AG04450 (cell line): Measurements from ENCODE around the gene AK2. TPM values are rescaled to one million over a fixed set of nuclear protein-coding genes. Genes with fewer than 3 reads are reported as not detected.
A peak's percentile ranks its signal among the peaks of the same experiment; 100 is the strongest.

ENCODE experiments used
- CTCF ChIA-PET: fragments of 300-600, 350-600 bp; formaldehyde crosslinking; extraction: SDS; loops from one replicate; lab custom pipeline; 2022; ENCODE audit warnings: antibody characterized with exemption, inconsistent platforms; lab: Charles Lee
- POLR2A ChIA-PET: fragments of 350-600 bp; formaldehyde crosslinking; extraction: SDS; loops from one replicate; lab custom pipeline; 2021; ENCODE audit warnings: antibody characterized with exemption, inconsistent platforms; lab: Yijun Ruan, JAX
- DNase-seq: peaks from one replicate; pipeline ENCODE4 v3.0.0-alpha.2; 2011; ENCODE audit warnings: low read depth, low spot score
- H3K27ac ChIP-seq: one replicate; pipeline ENCODE4 v1.5.1; 2012; ENCODE audit warnings: low read depth, low read length, control low read depth
- H3K27me3 ChIP-seq: one replicate; pipeline ENCODE4 v1.6.0; 2012; ENCODE audit warnings: low read length; ENCODE audit not compliant: control insufficient read depth, insufficient read depth
- H3K4me3 ChIP-seq: 2 replicates; pipeline ENCODE4 v1.5.1; 2011; ENCODE audit warnings: mild to moderate bottlenecking, low read depth, low read length, control low read depth
- H3K9me3 ChIP-seq: 2 replicates; pipeline ENCODE4 v1.5.1; 2012; ENCODE audit warnings: low read length; ENCODE audit not compliant: control insufficient read depth, insufficient read depth
- CTCF ChIP-seq: IDR thresholded peaks from 2 replicates; pipeline ENCODE4 v1.5.1; 2011; ENCODE audit warnings: low read depth, low read length, control low read depth, inconsistent platforms
- polyA plus RNA-seq: library from polyadenylated mRNA; depleted of rRNA; stranded (reverse); fragments of >200 nt; gene quantifications from 2 replicates; pipeline ENCODE4 v1.2.3, GENCODE V29; 2011

The AK2 gene
- polyA plus RNA-seq, 1 experiment: 129 TPM

GRCh38 chr1:32966900-32967299 is 69.8 kb downstream of the AK2 start:
- CTCF ChIA-PET: no interaction called here
- DNase-seq: no peak
- no peak for TF ChIP-seq CTCF

GRCh38 chr1:32965251-32965747 is 71.4 kb downstream of the AK2 start:
- POLR2A ChIA-PET: interaction anchor here (0.6 to 2.3 kb wide), 9 partner anchors 11 to 65 kb away, joined by 3 to 11 read pairs (median 5); no protein-coding TSS in a partner anchor
- H3K27ac ChIP-seq: no peak overlapping the region
- H3K27me3 ChIP-seq: no peaks in the 10 kb centered on the region
- no peak for DNase-seq
- no peak for TF ChIP-seq CTCF
- peak overlapping the region; percentile 84 for H3K4me3 ChIP-seq
- CTCF ChIA-PET: interaction anchor here (0.7 to 1.9 kb wide), 3 partner anchors 32 to 42 kb away, joined by 3 to 10 read pairs (median 3); no protein-coding TSS in a partner anchor
- no peaks in the 10 kb centered on the region for H3K9me3 ChIP-seq

More at GRCh38 chr1:32966900-32967299, 69.8 kb downstream of the AK2 start:
- Histone ChIP-seq H3K27ac (no peak overlapping the region), H3K4me3 (no peak overlapping the region), H3K27me3 (no peaks in the 10 kb centered on the region), H3K9me3 (no peaks in the 10 kb centered on the region)
- POLR2A ChIA-PET: no interaction called here

DNA sequence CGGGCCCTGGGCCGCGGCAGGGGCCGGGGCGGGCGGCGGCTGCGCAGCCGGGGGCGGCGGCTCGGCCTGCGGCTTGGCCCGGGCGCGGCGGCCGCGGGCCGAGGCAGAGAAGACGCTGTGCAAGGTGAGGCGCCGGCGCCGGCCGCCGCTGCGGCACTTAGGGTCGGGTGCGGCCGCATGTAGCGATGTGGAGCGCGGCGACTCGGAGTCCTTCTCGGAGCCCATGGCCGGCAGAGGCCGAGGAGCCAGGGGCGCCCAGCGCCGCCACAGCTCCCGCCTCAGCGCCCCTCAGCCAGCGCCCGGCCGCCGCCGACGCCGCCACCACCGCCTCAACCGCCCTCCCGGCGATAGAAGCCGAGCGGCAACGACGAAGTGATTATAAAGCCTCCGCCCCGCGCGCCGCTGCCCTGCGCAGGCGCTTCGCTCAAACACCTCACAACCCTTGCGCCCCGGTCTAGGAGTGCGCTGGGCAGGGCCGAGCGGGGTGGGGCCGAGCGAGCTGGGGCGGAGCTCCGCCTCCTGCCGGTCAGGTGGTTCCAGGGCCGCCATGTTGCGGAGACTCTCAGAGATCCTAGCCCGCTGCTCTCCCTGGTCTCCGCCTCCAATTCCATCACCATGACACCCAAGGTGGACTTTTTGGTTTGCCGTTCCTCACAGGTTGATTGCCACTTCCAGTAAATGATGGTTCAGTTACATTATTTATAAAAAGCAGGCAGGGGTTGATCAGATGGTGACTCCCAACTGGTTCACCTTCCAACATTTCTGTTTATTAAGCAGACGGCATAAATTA is 72.0 kb downstream of the AK2 start, which contains the start of gene RNF19B:
Gene RNF19B (minus strand): TSS at position 349 of the 790 bp plus-strand sequence. CDS start 124 bp downstream, at position 225.
- POLR2A ChIA-PET: interaction anchor here (0.6 to 2.3 kb wide), 13 partner anchors 10 to 122 kb away, joined by 3 to 11 read pairs (median 5); no protein-coding TSS in a partner anchor
- Histone ChIP-seq H3K27me3 (no peaks in the 10 kb centered on the region), H3K9me3 (no peaks in the 10 kb centered on the region), H3K27ac (peak within 1 kb of the TSS; percentile 25), H3K4me3 (peak within 1 kb of the TSS; percentile 84)
- CTCF ChIA-PET: interaction anchor here (0.7 to 1.9 kb wide), 3 partner anchors 32 to 43 kb away, joined by 3 to 10 read pairs (median 3); no protein-coding TSS in a partner anchor
- TF ChIP-seq CTCF: no peak
- DNase-seq: peak; percentile 71

DNA sequence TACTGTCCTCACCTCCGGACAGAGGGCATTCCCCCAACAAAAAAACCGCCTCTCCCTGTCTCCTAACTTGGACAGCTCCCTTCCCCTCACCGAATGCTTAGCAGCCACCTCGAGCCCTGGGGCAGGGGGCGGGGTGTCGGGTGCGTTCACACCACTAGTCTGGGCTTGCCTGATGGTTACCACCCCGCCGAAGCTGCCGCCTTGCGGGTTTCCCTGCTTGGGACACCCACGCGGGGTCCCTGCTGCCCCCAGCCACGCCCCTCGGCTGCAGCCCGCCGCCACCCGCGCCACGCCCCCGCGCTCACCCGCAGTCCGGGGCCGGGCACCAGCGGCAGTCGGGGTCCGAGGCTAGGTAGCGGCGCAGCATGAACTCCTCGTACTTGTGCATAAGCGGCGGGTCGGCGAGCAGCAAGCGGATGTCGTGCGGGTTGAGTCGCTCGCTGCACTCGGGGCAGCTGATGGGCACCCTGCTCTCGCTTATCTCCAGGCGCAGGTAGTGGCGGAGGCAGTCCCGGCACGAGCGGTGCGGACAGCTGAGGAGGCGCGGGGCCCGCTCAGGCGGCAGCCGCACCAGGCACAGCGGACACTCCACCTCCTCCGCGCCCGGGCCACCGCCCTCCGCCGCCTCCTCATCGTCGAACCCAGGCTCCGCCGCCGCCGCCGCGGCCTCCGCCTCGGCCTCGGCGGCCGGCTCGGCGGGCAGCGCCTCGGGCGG is 72.8 kb downstream of the AK2 start:
- no peaks in the 10 kb centered on the region for H3K27me3 ChIP-seq
- peak overlapping the region; percentile 84 for H3K4me3 ChIP-seq
- ChIA-PET POLR2A (interaction anchor here (0.6 to 2.3 kb wide), 11 partner anchors 9 to 122 kb away, joined by 3 to 11 read pairs (median 5); no protein-coding TSS in a partner anchor), CTCF (interaction anchor here (0.6 to 1.9 kb wide), 4 partner anchors 9 to 43 kb away, joined by 3 to 10 read pairs (median 4); no protein-coding TSS in a partner anchor)
- H3K27ac ChIP-seq: no peak overlapping the region
- DNase-seq: no peak
- TF ChIP-seq CTCF: no peak
- no peaks in the 10 kb centered on the region for H3K9me3 ChIP-seq
